ENCODE measurements around the gene CTU2.

Gene CTU2

GRCh38 chr16:88669980-88670379 lies 36.3 kb upstream of the CTU2 start:
- H3K4me3 ChIP-seq (ENCODE audit: low read length): no peak overlapping the region
- H3K9me3 ChIP-seq (ENCODE audit: insufficient read depth, low read depth, low read length): no peaks in the 10 kb centered on the region
- no peak overlapping the region for H3K9ac ChIP-seq (ENCODE audit: low read depth, low read length)
- H3K27me3 ChIP-seq (ENCODE audit: insufficient read depth, low read length): no peaks in the 10 kb centered on the region
- peaks cover 2% of the 10 kb centered on the region; the same call in 1 of the 2 replicates for H3K4me1 ChIP-seq (ENCODE audit: insufficient read depth, low read length)
- no peaks in the 10 kb centered on the region for H3K36me3 ChIP-seq (ENCODE audit: insufficient read depth, low read depth, low read length)
- H3K27ac ChIP-seq (ENCODE audit: low read length): no peak overlapping the region

DNA sequence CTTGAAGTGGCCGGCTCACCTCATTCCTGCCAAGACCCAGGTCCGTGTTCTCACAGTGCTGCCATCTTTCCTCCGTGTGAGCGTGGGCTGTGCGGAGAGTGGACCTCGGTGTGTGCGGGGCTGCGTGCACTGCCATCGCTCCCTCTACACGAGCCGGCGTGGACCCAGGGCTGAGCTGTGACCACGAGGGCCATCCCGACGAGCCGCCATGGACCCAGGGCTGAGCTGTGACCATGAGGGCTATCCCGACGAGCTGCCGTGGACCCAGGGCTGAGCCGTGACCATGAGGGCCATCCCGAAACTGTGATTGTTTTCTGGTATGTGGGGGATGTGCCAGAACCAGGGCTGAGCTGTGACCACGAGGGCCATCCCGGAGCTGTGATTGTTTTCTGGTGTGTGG lies 34.5 kb upstream of the CTU2 start:
- no peaks in the 10 kb centered on the region for H3K27me3 ChIP-seq (ENCODE audit: insufficient read depth, low read length)
- no peak overlapping the region for H3K4me3 ChIP-seq (ENCODE audit: low read length)
- peaks cover 2% of the 10 kb centered on the region; the same call in 1 of the 2 replicates for H3K4me1 ChIP-seq (ENCODE audit: insufficient read depth, low read length)
- no peak overlapping the region for H3K9ac ChIP-seq (ENCODE audit: low read depth, low read length)
- no peaks in the 10 kb centered on the region for H3K9me3 ChIP-seq (ENCODE audit: insufficient read depth, low read depth, low read length)
- no peaks in the 10 kb centered on the region for H3K36me3 ChIP-seq (ENCODE audit: insufficient read depth, low read depth, low read length)
- no peak overlapping the region for H3K27ac ChIP-seq (ENCODE audit: low read length)

- no peak overlapping the region for H3K4me3 ChIP-seq (ENCODE audit: low read length)
- no peaks in the 10 kb centered on the region for H3K27me3 ChIP-seq (ENCODE audit: insufficient read depth, low read length)
- no peaks in the 10 kb centered on the region for H3K36me3 ChIP-seq (ENCODE audit: insufficient read depth, low read depth, low read length)
- no peaks in the 10 kb centered on the region for H3K9me3 ChIP-seq (ENCODE audit: insufficient read depth, low read depth, low read length)
- no peak overlapping the region for H3K27ac ChIP-seq (ENCODE audit: low read length)
- peak overlapping the region; percentile 45; the same call in 1 of the 2 replicates for H3K9ac ChIP-seq (ENCODE audit: low read depth, low read length)
- peaks cover 2% of the 10 kb centered on the region; the same call in 1 of the 2 replicates for H3K4me1 ChIP-seq (ENCODE audit: insufficient read depth, low read length)
Measured at GRCh38 chr16:88672776-88673175, 33.5 kb upstream of the CTU2 start.

GRCh38 chr16:88673716-88674379 lies 32.5 kb upstream of the CTU2 start:
- H3K36me3 ChIP-seq (ENCODE audit: insufficient read depth, low read depth, low read length): no peaks in the 10 kb centered on the region
- H3K27me3 ChIP-seq (ENCODE audit: insufficient read depth, low read length): no peaks in the 10 kb centered on the region
- peaks cover 2% of the 10 kb centered on the region; the same call in 1 of the 2 replicates for H3K4me1 ChIP-seq (ENCODE audit: insufficient read depth, low read length)
- no peaks in the 10 kb centered on the region for H3K9me3 ChIP-seq (ENCODE audit: insufficient read depth, low read depth, low read length)
- H3K9ac ChIP-seq (ENCODE audit: low read depth, low read length): no peak overlapping the region
- H3K27ac ChIP-seq (ENCODE audit: low read length): no peak overlapping the region
- no peak overlapping the region for H3K4me3 ChIP-seq (ENCODE audit: low read length)

DNA sequence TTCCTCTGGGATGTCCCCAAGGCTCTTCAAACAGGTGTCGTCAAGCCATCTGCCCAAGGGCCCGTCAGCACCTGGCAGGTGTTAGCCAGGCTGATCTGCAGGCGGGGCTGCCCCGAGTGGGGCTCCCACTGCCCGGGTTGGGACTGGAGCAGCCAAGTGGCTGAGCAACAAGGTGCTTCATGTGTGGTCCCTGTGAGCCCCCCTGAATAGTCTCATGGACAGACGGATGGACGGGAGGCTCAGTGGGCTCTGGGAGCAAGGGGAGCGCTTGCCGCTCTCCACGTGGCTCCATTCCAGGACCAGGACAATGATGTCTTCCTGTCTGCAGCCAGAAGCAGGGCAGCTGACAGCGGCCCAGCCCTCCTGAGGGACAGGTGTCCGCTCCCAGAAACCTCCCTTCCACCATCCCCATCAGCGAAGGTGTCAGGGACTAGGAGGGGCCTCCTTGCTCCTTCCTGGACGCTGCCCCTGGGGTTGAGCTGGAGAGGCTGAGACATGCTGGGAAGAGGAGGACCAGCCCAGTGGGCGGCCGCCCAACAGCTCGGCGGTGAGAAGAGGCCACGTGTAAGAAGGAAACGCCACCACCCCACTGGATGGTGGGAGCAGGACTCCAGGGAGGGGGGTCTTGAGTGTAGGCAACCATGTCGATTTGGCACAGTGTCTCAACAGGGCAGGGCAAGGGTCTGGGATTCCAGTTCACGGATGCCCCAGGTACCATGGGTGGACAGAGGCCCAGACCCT lies 29.6 kb upstream of the CTU2 start:
- Histone ChIP-seq H3K4me1 (ENCODE audit: insufficient read depth, low read length) (peaks cover 2% of the 10 kb centered on the region; the same call in 1 of the 2 replicates), H3K9ac (ENCODE audit: low read depth, low read length) (no peak overlapping the region), H3K4me3 (ENCODE audit: low read length) (no peak overlapping the region), H3K27ac (ENCODE audit: low read length) (no peak overlapping the region), H3K9me3 (ENCODE audit: insufficient read depth, low read depth, low read length) (no peaks in the 10 kb centered on the region), H3K36me3 (ENCODE audit: insufficient read depth, low read depth, low read length) (no peaks in the 10 kb centered on the region), H3K27me3 (ENCODE audit: insufficient read depth, low read length) (no peaks in the 10 kb centered on the region)

DNA sequence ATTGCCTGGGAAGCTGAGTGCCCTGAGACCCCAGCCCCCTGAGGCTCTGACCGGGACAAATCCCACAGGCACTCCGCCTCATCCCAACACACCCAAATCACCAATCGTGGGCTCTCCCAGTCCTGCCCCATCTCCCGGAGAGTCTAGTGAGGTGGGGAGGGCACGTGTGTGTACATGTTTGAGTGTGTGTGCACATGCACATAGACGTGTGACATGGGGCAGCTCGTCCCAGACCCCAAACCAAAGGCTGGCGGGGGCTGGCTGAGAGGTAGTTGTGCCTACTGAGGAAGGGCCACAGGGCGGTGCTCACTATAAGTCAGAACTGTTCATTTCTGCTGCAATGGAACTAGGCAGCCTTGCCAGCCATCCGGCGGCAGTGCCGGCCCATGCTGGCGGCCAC lies 28.6 kb upstream of the CTU2 start:
- no peaks in the 10 kb centered on the region for H3K36me3 ChIP-seq (ENCODE audit: insufficient read depth, low read depth, low read length)
- H3K27ac ChIP-seq (ENCODE audit: low read length): no peak overlapping the region
- no peaks in the 10 kb centered on the region for H3K27me3 ChIP-seq (ENCODE audit: insufficient read depth, low read length)
- no peak overlapping the region for H3K4me3 ChIP-seq (ENCODE audit: low read length)
- no peaks in the 10 kb centered on the region for H3K9me3 ChIP-seq (ENCODE audit: insufficient read depth, low read depth, low read length)
- H3K9ac ChIP-seq (ENCODE audit: low read depth, low read length): no peak overlapping the region
- H3K4me1 ChIP-seq (ENCODE audit: insufficient read depth, low read length): peaks cover 2% of the 10 kb centered on the region; the same call in 1 of the 2 replicates

GRCh38 chr16:88678224-88678979 lies 27.9 kb upstream of the CTU2 start:
- Histone ChIP-seq H3K27ac (ENCODE audit: low read length) (no peak overlapping the region), H3K27me3 (ENCODE audit: insufficient read depth, low read length) (no peaks in the 10 kb centered on the region), H3K9me3 (ENCODE audit: insufficient read depth, low read depth, low read length) (no peaks in the 10 kb centered on the region), H3K4me3 (ENCODE audit: low read length) (no peak overlapping the region), H3K36me3 (ENCODE audit: insufficient read depth, low read depth, low read length) (no peaks in the 10 kb centered on the region), H3K4me1 (ENCODE audit: insufficient read depth, low read length) (no peaks in the 10 kb centered on the region), H3K9ac (ENCODE audit: low read depth, low read length) (no peak overlapping the region)

- no peaks in the 10 kb centered on the region for H3K9me3 ChIP-seq (ENCODE audit: insufficient read depth, low read depth, low read length)
- H3K9ac ChIP-seq (ENCODE audit: low read depth, low read length): no peak overlapping the region
- no peak overlapping the region for H3K27ac ChIP-seq (ENCODE audit: low read length)
- H3K4me3 ChIP-seq (ENCODE audit: low read length): no peak overlapping the region
- H3K4me1 ChIP-seq (ENCODE audit: insufficient read depth, low read length): peaks cover 4% of the 10 kb centered on the region; the same call in 1 of the 2 replicates
- peaks cover 19% of the 10 kb centered on the region for H3K27me3 ChIP-seq (ENCODE audit: insufficient read depth, low read length)
- no peaks in the 10 kb centered on the region for H3K36me3 ChIP-seq (ENCODE audit: insufficient read depth, low read depth, low read length)
Measured at GRCh38 chr16:88680554-88681083, 25.7 kb upstream of the CTU2 start.

DNA sequence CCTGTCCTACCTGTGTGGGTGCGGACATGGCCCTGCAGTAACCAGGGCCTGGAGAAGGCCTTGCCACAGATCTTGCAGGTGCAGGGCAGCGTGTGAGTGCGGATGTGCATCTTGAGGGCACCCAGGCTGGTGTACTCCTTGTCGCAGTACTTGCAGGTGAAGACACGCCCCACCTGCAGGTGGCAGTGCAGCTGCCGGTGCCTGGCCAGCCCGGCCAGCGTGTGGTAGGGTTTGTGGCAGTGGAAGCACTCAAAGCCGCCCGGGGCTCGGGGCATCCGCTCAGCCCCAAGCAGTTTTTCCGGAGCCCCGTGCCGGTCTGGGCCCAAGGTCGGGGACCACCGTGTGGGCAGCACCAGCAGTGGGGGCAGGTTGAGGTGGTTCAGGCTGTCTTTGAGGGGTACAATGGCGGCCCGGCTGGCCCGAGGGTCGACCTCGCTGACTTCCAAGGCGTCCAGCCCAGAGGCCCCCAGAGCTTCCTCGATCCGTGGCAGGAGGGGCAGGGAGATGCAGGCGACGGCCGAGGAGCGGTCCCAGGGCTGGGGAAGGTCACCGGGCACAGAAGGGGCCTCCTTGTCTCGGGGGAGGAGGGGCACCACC lies 25.1 kb upstream of the CTU2 start:
- Histone ChIP-seq H3K27me3 (ENCODE audit: insufficient read depth, low read length) (peaks cover 24% of the 10 kb centered on the region), H3K9ac (ENCODE audit: low read depth, low read length) (no peak overlapping the region), H3K36me3 (ENCODE audit: insufficient read depth, low read depth, low read length) (no peaks in the 10 kb centered on the region), H3K9me3 (ENCODE audit: insufficient read depth, low read depth, low read length) (no peaks in the 10 kb centered on the region), H3K4me3 (ENCODE audit: low read length) (no peak overlapping the region), H3K27ac (ENCODE audit: low read length) (no peak overlapping the region), H3K4me1 (ENCODE audit: insufficient read depth, low read length) (peaks cover 5% of the 10 kb centered on the region; the same call in 1 of the 2 replicates)

GRCh38 chr16:88681709-88682451 lies 24.4 kb upstream of the CTU2 start:
- H3K27ac ChIP-seq (ENCODE audit: low read length): no peak overlapping the region
- H3K27me3 ChIP-seq (ENCODE audit: insufficient read depth, low read length): peaks cover 29% of the 10 kb centered on the region
- H3K4me1 ChIP-seq (ENCODE audit: insufficient read depth, low read length): peaks cover 5% of the 10 kb centered on the region; the same call in 1 of the 2 replicates
- H3K9me3 ChIP-seq (ENCODE audit: insufficient read depth, low read depth, low read length): no peaks in the 10 kb centered on the region
- no peaks in the 10 kb centered on the region for H3K36me3 ChIP-seq (ENCODE audit: insufficient read depth, low read depth, low read length)
- H3K4me3 ChIP-seq (ENCODE audit: low read length): no peak overlapping the region
- no peak overlapping the region for H3K9ac ChIP-seq (ENCODE audit: low read depth, low read length)
